ENCODE data around the gene BANK1. TPM values are rescaled to one million over a fixed set of nuclear protein-coding genes. Genes with fewer than 3 reads are reported as not detected.

The BANK1 gene
- total RNA-seq, 1 experiment from 2014 or later = 3.3 TPM

DNA sequence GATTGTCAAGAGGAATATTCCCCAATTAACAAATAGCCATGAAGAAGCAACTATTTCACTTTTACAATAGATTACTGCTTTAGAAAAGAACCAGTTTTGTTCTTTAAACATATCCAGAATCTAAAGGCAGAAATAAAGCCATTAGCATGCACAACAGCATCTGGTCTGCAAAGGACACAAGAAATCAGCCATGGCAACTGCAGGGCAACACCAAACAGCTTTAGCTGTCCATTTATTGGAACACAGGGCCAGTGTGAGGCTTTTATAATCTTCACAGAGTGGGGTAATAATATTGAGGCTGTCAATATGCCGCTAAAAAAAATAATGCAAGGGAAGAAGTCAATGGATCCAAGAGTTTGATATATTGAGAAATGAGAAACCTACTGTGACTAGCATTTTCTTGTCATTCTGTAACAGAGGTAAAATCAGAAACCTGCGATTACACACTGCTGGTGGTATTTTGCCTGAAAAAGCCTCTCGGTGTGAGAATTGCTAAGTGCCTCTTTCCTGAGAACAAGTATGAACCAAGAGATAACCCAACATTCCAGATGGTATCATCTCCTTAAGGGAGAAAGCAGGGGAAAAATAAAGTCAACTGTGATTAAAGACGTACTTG lies 2.7 kb upstream of the BANK1 start:
- H3K9me3 ChIP-seq (ENCODE audit: control insufficient read depth, insufficient read depth, low read depth, low read length) = no peaks in the 10 kb centered on the region
- H3K36me3 ChIP-seq (ENCODE audit: control insufficient read depth, insufficient read depth, low read length) = no peaks in the 10 kb centered on the region
- H3K27ac ChIP-seq (ENCODE audit: low read length) = no peak overlapping the region
- POLR2A ChIA-PET = no interaction called here
- no peak for DNase-seq (ENCODE audit: low read depth, low spot score)
- no TSS peak for BruUV-seq (replicated peaks)
- no peak overlapping the region for H3K4me3 ChIP-seq (ENCODE audit: low read depth in 2 of 2, low read length in 2 of 2)
- ATAC-seq = no peak
- TF ChIP-seq POLR2AphosphoS5 (IDR thresholded peaks at IDR 0.05; ENCODE audit: low read depth, low read length) = no peak
- TF ChIP-seq, protein P1, sequence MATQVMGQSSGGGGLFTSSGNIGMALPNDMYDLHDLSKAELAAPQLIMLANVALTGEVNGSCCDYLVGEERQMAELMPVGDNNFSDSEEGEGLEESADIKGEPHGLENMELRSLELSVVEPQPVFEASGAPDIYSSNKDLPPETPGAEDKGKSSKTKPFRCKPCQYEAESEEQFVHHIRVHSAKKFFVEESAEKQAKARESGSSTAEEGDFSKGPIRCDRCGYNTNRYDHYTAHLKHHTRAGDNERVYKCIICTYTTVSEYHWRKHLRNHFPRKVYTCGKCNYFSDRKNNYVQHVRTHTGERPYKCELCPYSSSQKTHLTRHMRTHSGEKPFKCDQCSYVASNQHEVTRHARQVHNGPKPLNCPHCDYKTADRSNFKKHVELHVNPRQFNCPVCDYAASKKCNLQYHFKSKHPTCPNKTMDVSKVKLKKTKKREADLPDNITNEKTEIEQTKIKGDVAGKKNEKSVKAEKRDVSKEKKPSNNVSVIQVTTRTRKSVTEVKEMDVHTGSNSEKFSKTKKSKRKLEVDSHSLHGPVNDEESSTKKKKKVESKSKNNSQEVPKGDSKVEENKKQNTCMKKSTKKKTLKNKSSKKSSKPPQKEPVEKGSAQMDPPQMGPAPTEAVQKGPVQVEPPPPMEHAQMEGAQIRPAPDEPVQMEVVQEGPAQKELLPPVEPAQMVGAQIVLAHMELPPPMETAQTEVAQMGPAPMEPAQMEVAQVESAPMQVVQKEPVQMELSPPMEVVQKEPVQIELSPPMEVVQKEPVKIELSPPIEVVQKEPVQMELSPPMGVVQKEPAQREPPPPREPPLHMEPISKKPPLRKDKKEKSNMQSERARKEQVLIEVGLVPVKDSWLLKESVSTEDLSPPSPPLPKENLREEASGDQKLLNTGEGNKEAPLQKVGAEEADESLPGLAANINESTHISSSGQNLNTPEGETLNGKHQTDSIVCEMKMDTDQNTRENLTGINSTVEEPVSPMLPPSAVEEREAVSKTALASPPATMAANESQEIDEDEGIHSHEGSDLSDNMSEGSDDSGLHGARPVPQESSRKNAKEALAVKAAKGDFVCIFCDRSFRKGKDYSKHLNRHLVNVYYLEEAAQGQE (IDR thresholded peaks at IDR 0.05; ENCODE audit: insufficient read depth in 1 of 2, low read depth in 2 of 2, low read length in 1 of 2) = no peak
- TF ChIP-seq SIN3A (IDR thresholded peaks at IDR 0.05; ENCODE audit: borderline replicate concordance, insufficient read depth, low read depth, low read length) = no peak
- no peak for TF ChIP-seq TCF7L2 (IDR thresholded peaks at IDR 0.05; ENCODE audit: low read depth, low read length)
- TF ChIP-seq, protein P2, sequence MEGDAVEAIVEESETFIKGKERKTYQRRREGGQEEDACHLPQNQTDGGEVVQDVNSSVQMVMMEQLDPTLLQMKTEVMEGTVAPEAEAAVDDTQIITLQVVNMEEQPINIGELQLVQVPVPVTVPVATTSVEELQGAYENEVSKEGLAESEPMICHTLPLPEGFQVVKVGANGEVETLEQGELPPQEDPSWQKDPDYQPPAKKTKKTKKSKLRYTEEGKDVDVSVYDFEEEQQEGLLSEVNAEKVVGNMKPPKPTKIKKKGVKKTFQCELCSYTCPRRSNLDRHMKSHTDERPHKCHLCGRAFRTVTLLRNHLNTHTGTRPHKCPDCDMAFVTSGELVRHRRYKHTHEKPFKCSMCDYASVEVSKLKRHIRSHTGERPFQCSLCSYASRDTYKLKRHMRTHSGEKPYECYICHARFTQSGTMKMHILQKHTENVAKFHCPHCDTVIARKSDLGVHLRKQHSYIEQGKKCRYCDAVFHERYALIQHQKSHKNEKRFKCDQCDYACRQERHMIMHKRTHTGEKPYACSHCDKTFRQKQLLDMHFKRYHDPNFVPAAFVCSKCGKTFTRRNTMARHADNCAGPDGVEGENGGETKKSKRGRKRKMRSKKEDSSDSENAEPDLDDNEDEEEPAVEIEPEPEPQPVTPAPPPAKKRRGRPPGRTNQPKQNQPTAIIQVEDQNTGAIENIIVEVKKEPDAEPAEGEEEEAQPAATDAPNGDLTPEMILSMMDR (IDR thresholded peaks at IDR 0.05) = no peak
- intact Hi-C loops (cut with micrococcal nuclease; ENCODE audit: unreplicated experiment) = no loop called here
- no peaks in the 10 kb centered on the region for H3K27me3 ChIP-seq (ENCODE audit: control insufficient read depth, insufficient read depth, low read length)
- in situ Hi-C loops (cut with HindIII; ENCODE audit: low pct_unique_long_range_greater_than_20kb, low sequenced_read_pairs) = no loop called here
- peaks cover 3% of the 10 kb centered on the region; the same call in 1 of the 2 replicates for H3K4me1 ChIP-seq (ENCODE audit: control insufficient read depth, insufficient read depth, low read length)
- CTCF ChIA-PET = no interaction called here

DNA sequence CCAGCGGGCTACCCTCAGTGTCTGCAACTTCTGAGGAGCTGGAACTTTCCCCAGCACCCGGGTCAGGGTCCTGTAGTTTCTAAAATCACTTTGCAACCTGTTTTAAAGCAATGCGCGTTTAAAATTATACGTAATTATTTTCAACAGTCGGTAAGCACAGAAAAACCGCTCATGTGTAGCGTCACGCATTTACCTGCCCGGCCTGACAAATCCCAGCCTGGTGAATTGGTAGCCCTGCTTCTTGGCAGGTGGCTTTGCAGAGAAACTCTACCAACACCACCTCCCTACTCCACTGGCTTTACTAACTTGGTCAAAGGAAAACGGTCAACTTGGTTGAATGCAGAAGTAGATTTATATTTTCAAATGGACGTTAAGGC lies 640 bp downstream of the BANK1 start:
- in situ Hi-C loops (cut with HindIII; ENCODE audit: low pct_unique_long_range_greater_than_20kb, low sequenced_read_pairs) = no loop called here
- Histone ChIP-seq H3K4me1 (ENCODE audit: control insufficient read depth, insufficient read depth, low read length) (peaks cover 3% of the 10 kb centered on the region; the same call in 1 of the 2 replicates), H3K27ac (ENCODE audit: low read length) (peak overlapping the region; percentile 72), H3K27me3 (ENCODE audit: control insufficient read depth, insufficient read depth, low read length) (no peaks in the 10 kb centered on the region), H3K9me3 (ENCODE audit: control insufficient read depth, insufficient read depth, low read depth, low read length) (no peaks in the 10 kb centered on the region), H3K36me3 (ENCODE audit: control insufficient read depth, insufficient read depth, low read length) (no peaks in the 10 kb centered on the region), H3K4me3 (ENCODE audit: low read depth in 2 of 2, low read length in 2 of 2) (peak overlapping the region; percentile 49 to 65)
- BruUV-seq (replicated peaks) = no TSS peak
- DNase-seq (ENCODE audit: low read depth, low spot score) (peak; percentile 8), ATAC-seq (peak; percentile 50; the same call in 1 of the 2 replicates)
- POLR2A ChIA-PET = no interaction called here
- TF ChIP-seq SIN3A (IDR thresholded peaks at IDR 0.05; ENCODE audit: borderline replicate concordance, insufficient read depth, low read depth, low read length) = no peak
- no peak; the same call in none of the 2 replicates for TF ChIP-seq TCF7L2 (IDR thresholded peaks at IDR 0.05; ENCODE audit: low read depth, low read length)
- no peak for TF ChIP-seq POLR2AphosphoS5 (IDR thresholded peaks at IDR 0.05; ENCODE audit: low read depth, low read length)
- TF ChIP-seq, protein P1 (IDR thresholded peaks at IDR 0.05; ENCODE audit: insufficient read depth in 1 of 2, low read depth in 2 of 2, low read length in 1 of 2) = no peak
- TF ChIP-seq, protein P2 (IDR thresholded peaks at IDR 0.05) = no peak
- CTCF ChIA-PET = interaction anchor here (1.2 kb wide), 1 partner anchor 14 kb away, joined by 3 read pairs; no protein-coding TSS in a partner anchor
- intact Hi-C loops (cut with micrococcal nuclease; ENCODE audit: unreplicated experiment) = no loop called here

All from Panc1 (cell line).